Measurements from ENCODE around the gene ZFP64.

DNA sequence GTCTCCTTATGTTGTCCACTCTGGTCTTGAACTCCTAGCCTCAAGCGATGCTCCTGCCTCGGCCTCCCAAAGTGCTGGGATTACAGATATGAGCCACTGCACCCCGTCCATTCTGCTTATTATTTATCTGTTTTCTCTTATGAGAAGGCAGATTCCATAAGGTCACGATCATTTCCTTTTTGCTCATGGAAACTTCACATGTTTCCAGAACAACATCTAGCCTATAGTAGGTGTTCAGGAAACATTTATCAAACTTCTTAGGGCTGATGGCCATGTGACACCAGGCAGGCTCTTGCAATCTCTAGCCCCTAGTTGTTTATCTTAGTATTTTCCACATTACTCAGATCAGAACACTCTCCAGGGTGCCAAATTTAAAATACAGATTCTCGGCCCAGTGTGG is 61.2 kb downstream of the ZFP64 start:
- TF ChIP-seq, protein P1, sequence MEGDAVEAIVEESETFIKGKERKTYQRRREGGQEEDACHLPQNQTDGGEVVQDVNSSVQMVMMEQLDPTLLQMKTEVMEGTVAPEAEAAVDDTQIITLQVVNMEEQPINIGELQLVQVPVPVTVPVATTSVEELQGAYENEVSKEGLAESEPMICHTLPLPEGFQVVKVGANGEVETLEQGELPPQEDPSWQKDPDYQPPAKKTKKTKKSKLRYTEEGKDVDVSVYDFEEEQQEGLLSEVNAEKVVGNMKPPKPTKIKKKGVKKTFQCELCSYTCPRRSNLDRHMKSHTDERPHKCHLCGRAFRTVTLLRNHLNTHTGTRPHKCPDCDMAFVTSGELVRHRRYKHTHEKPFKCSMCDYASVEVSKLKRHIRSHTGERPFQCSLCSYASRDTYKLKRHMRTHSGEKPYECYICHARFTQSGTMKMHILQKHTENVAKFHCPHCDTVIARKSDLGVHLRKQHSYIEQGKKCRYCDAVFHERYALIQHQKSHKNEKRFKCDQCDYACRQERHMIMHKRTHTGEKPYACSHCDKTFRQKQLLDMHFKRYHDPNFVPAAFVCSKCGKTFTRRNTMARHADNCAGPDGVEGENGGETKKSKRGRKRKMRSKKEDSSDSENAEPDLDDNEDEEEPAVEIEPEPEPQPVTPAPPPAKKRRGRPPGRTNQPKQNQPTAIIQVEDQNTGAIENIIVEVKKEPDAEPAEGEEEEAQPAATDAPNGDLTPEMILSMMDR (conservative IDR thresholded peaks at IDR 0.05; ENCODE audit: low read length), result no peak
- no peak for TF ChIP-seq EZH2phosphoT487 (IDR thresholded peaks at IDR 0.05; ENCODE audit: borderline replicate concordance, low read depth, low read length)

Measured in OCI-LY7 (cell line).